H1 (cell line): ENCODE data around the gene PHC1. TPM values are rescaled to one million over a fixed set of nuclear protein-coding genes. Genes with fewer than 3 reads are reported as not detected.

Experiments
- CTCF ChIA-PET: fragments of 300-600 bp; sonication (Branson Sonifier 250); formaldehyde crosslinking; loops from one replicate; lab custom pipeline; 2021; ENCODE audit not compliant: partially characterized antibody; lab: Charles Lee
- POLR2A ChIA-PET: fragments of 300-600 bp; sonication (Branson Sonifier 250); formaldehyde crosslinking; loops from one replicate; lab custom pipeline; 2021; ENCODE audit warnings: inconsistent platforms; ENCODE audit not compliant: partially characterized antibody; lab: Charles Lee
- DNase-seq, 2 experiments: peaks; one replicate each; pipeline versions ENCODE4 v3.0.0 to v3.0.0-alpha.2; 2010 to 2022; ENCODE audit warnings: low spot score in 2 of 2, low read depth in 1 of 2, mixed read lengths in 1 of 2
- FAIRE-seq: peaks from 2 replicates; lab custom pipeline; 2011; peaks lifted over from hg19 to GRCh38; lab: Jason Lieb, UNC
- H2AFZ ChIP-seq: 2 replicates; pipeline ENCODE4 v1.8.1; 2012; ENCODE audit warnings: low read length, inconsistent platforms
- H2AK5ac ChIP-seq: 2 replicates; pipeline ENCODE4 v1.6.1; 2013; ENCODE audit warnings: low read depth, low read length
- H2BK120ac ChIP-seq: replicated peaks from 2 replicates; pipeline ENCODE3; 2013; ENCODE audit warnings: low read depth, low read length, inconsistent platforms
- H2BK12ac ChIP-seq: 2 replicates; pipeline ENCODE4 v1.6.1; 2013; ENCODE audit warnings: low read depth, low read length
- H2BK15ac ChIP-seq: 2 replicates; pipeline ENCODE4 v1.6.1; 2013; ENCODE audit warnings: low read length
- H2BK20ac ChIP-seq: 2 replicates; pipeline ENCODE4 v1.6.1; 2013; ENCODE audit warnings: low read length
- H2BK5ac ChIP-seq: 2 replicates; pipeline ENCODE4 v1.6.1; 2013; ENCODE audit warnings: low read depth, low read length
- H3K14ac ChIP-seq: 2 replicates; pipeline ENCODE4 v1.6.1; 2013; ENCODE audit warnings: inconsistent platforms; ENCODE audit not compliant: insufficient read length
- H3K18ac ChIP-seq: 2 replicates; pipeline ENCODE4 v1.6.1; 2013; ENCODE audit warnings: low read length; ENCODE audit errors: extremely low read depth
- H3K23ac ChIP-seq: 2 replicates; pipeline ENCODE4 v1.6.1; 2013; ENCODE audit warnings: inconsistent platforms; ENCODE audit not compliant: insufficient read length
- H3K23me2 ChIP-seq: 2 replicates; pipeline ENCODE4 v1.6.1; 2013; ENCODE audit warnings: low read depth, low read length
- H3K27ac ChIP-seq: 2 replicates; pipeline ENCODE4 v1.6.1; 2011; ENCODE audit warnings: low read depth, low read length, inconsistent platforms
- H3K27me3 ChIP-seq, 4 experiments: replicated peaks in 1 of 4; 1 replicate in 1 of 4; 2 replicates in 3 of 4; pipeline versions ENCODE4 v1.6.1 to v1.8.1; 2011 to 2013; ENCODE audit warnings: low read length in 3 of 4, mild to moderate bottlenecking in 3 of 4, inconsistent platforms in 2 of 4, mixed read lengths in 2 of 4, moderate library complexity in 1 of 4; ENCODE audit not compliant: control insufficient read depth in 3 of 4, insufficient read depth in 3 of 4; ENCODE audit errors: extremely low read depth in 1 of 4
- H3K36me3 ChIP-seq, 4 experiments: 2 replicates each; pipeline versions ENCODE4 v1.6.1 to v1.8.1; 2011 to 2013; ENCODE audit warnings: mild to moderate bottlenecking in 4 of 4, low read length in 3 of 4, moderate library complexity in 2 of 4, control low read depth in 1 of 4, inconsistent platforms in 1 of 4; ENCODE audit not compliant: insufficient read depth in 4 of 4, control insufficient read depth in 2 of 4
- H3K4ac ChIP-seq: replicated peaks from 2 replicates; pipeline ENCODE3; 2013; ENCODE audit warnings: low read length, low read depth, mixed read lengths, inconsistent platforms; ENCODE audit not compliant: insufficient read length
- H3K4me1 ChIP-seq, 4 experiments: replicated peaks in 1 of 4; 1 replicate in 1 of 4; 2 replicates in 3 of 4; pipeline versions ENCODE4 v1.6.1 to v1.8.1; 2011 to 2013; ENCODE audit warnings: low read length in 3 of 4, inconsistent platforms in 2 of 4, mixed read lengths in 1 of 4; ENCODE audit not compliant: insufficient read depth in 4 of 4, control insufficient read depth in 3 of 4
- H3K4me2 ChIP-seq, 2 experiments: 2 replicates each; pipeline versions ENCODE4 v1.6.1 to v1.8.1; 2011 to 2013; ENCODE audit warnings: low read depth in 2 of 2, low read length in 2 of 2, control low read depth in 1 of 2, inconsistent platforms in 1 of 2, mild to moderate bottlenecking in 1 of 2; ENCODE audit not compliant: insufficient read depth in 1 of 2
- H3K4me3 ChIP-seq, 4 experiments: fragments of 200-600, 300-600 bp in 1 of 4; sonication (generic), shearing (Covaris generic), sonication (Bioruptor Twin) in 1 of 4; 2 replicates each; pipeline versions ENCODE4 v1.5.1 to v1.8.1; 2011 to 2016; ENCODE audit warnings: low read length in 4 of 4, low read depth in 3 of 4, control low read depth in 2 of 4, inconsistent platforms in 2 of 4, mild to moderate bottlenecking in 2 of 4, mixed read lengths in 1 of 4, moderate library complexity in 1 of 4; ENCODE audit not compliant: insufficient read depth in 2 of 4; ENCODE audit errors: extremely low read depth in 1 of 4
- H3K56ac ChIP-seq: replicated peaks from 2 replicates; pipeline ENCODE3; 2013; ENCODE audit warnings: low read depth, mild to moderate bottlenecking, mixed read lengths, low read length, inconsistent platforms; ENCODE audit not compliant: insufficient read length
- H3K79me1 ChIP-seq: 2 replicates; pipeline ENCODE4 v1.6.1; 2013; ENCODE audit warnings: low read depth, low read length, control low read depth
- H3K79me2 ChIP-seq, 2 experiments: 2 replicates each; pipeline versions ENCODE4 v1.6.1 to v1.8.1; 2012 to 2013; ENCODE audit warnings: low read length in 2 of 2, mild to moderate bottlenecking in 2 of 2, inconsistent platforms in 1 of 2; ENCODE audit not compliant: insufficient read depth in 2 of 2, control insufficient read depth in 1 of 2
- H3K9ac ChIP-seq, 4 experiments: replicated peaks in 1 of 4; 1 replicate in 1 of 4; 2 replicates in 3 of 4; pipeline versions ENCODE4 v1.6.1 to v1.8.1; 2011 to 2013; ENCODE audit warnings: low read depth in 3 of 4, low read length in 3 of 4, control low read depth in 2 of 4, mild to moderate bottlenecking in 2 of 4, moderate library complexity in 2 of 4, inconsistent platforms in 1 of 4; ENCODE audit errors: extremely low read depth in 1 of 4
- H3K9me3 ChIP-seq, 2 experiments: 2 replicates each; pipeline versions ENCODE4 v1.6.1 to v1.8.1; 2012 to 2013; ENCODE audit warnings: mild to moderate bottlenecking in 2 of 2, moderate library complexity in 2 of 2, control low read depth in 1 of 2, inconsistent platforms in 1 of 2, low read depth in 1 of 2, low read length in 1 of 2, mixed read lengths in 1 of 2; ENCODE audit not compliant: insufficient read depth in 2 of 2
- H4K20me1 ChIP-seq, 2 experiments: replicated peaks in 1 of 2; 2 replicates each; pipeline versions ENCODE3 to v1.8.1; 2011 to 2013; ENCODE audit warnings: inconsistent platforms in 2 of 2, low read length in 2 of 2, mild to moderate bottlenecking in 1 of 2; ENCODE audit not compliant: insufficient read depth in 2 of 2, control insufficient read depth in 1 of 2
- H4K5ac ChIP-seq: 2 replicates; pipeline ENCODE4 v1.6.1; 2013; ENCODE audit warnings: low read length, low read depth, mixed read lengths, inconsistent platforms; ENCODE audit not compliant: insufficient read length
- H4K8ac ChIP-seq: 2 replicates; pipeline ENCODE4 v1.8.0; 2013; ENCODE audit warnings: mild to moderate bottlenecking, moderate library complexity, low read length, inconsistent platforms; ENCODE audit not compliant: insufficient read depth; ENCODE audit errors: extremely low read depth
- H4K91ac ChIP-seq: replicated peaks from 2 replicates; pipeline ENCODE3; 2013; ENCODE audit warnings: low read length, mixed read lengths, inconsistent platforms; ENCODE audit not compliant: insufficient read length
- ASH2L ChIP-seq: fragments of 200-600, 300-600 bp; sonication (generic); IDR thresholded peaks from one replicate; pipeline ENCODE4 v1.7.1; 2017; ENCODE audit warnings: low read length
- CREB1 ChIP-seq: IDR thresholded peaks from 2 replicates; pipeline ENCODE4 v1.6.1; 2012; ENCODE audit warnings: inconsistent platforms
- CTCF ChIP-seq, 3 experiments: IDR thresholded peaks; 1 replicate in 2 of 3; 2 replicates in 1 of 3; pipeline versions ENCODE4 v1.5.1 to v1.6.1; 2011; ENCODE audit warnings: low read length in 3 of 3, mild to moderate bottlenecking in 3 of 3, inconsistent platforms in 2 of 3, low read depth in 1 of 3, moderate library complexity in 1 of 3; ENCODE audit not compliant: insufficient read depth in 1 of 3; ENCODE audit errors: control extremely low read depth in 1 of 3
- HDAC6 ChIP-seq: IDR thresholded peaks from one replicate; pipeline ENCODE4 v1.7.1; 2012; ENCODE audit warnings: low read depth, mild to moderate bottlenecking, inconsistent platforms, low read length, moderate library complexity
- MAFK ChIP-seq: IDR thresholded peaks from 2 replicates; pipeline ENCODE4 v1.6.1; 2012; ENCODE audit warnings: low read depth, mild to moderate bottlenecking, improper control_type of control experiment, low read length
- NANOG ChIP-seq: IDR thresholded peaks from 2 replicates; pipeline ENCODE4 v1.6.1; 2011; ENCODE audit warnings: low read length, low read depth, mild to moderate bottlenecking, inconsistent platforms; ENCODE audit not compliant: insufficient read depth, poor library complexity, severe bottlenecking
- POLR2AphosphoS5 ChIP-seq: IDR thresholded peaks from 2 replicates; pipeline ENCODE4 v1.6.1; 2011; ENCODE audit warnings: low read depth, low read length
- RBBP5 ChIP-seq: IDR thresholded peaks from 2 replicates; pipeline ENCODE4 v1.7.1; 2012; ENCODE audit warnings: low read depth, mild to moderate bottlenecking, inconsistent platforms, low read length, moderate library complexity, borderline replicate concordance
- SIX5 ChIP-seq: IDR thresholded peaks from 2 replicates; pipeline ENCODE4 v1.6.1; 2011; ENCODE audit warnings: mild to moderate bottlenecking, low read depth, low read length
- SRF ChIP-seq: IDR thresholded peaks from 2 replicates; pipeline ENCODE4 v1.6.1; 2011; ENCODE audit warnings: mild to moderate bottlenecking, low read depth, low read length, moderate library complexity
- TAF1 ChIP-seq: IDR thresholded peaks from 2 replicates; pipeline ENCODE4 v1.6.1; 2011; ENCODE audit warnings: mild to moderate bottlenecking, low read depth, low read length
- YY1 ChIP-seq: IDR thresholded peaks from 2 replicates; pipeline ENCODE4 v1.6.1; 2011; ENCODE audit warnings: low read depth, mild to moderate bottlenecking, low read length
- WGBS, 2 experiments: shearing (Covaris generic) in 1 of 2; methylation state at CpG; one replicate each; pipeline versions ENCODE4 v1.1.6 to v1.1.7; 2013 to 2015; ENCODE audit warnings: low lambda C conversion rate in 2 of 2, mixed read lengths in 2 of 2, inconsistent platforms in 1 of 2, low coverage in 1 of 2, missing lambda C conversion rate in 1 of 2; ENCODE audit not compliant: insufficient replicate concordance in 2 of 2, insufficient coverage in 1 of 2, insufficient read length in 1 of 2; ENCODE audit errors: extremely low coverage in 1 of 2, missing lambda C conversion rate in 1 of 2; 5-methylcytosine and 5-hydroxymethylcytosine counted together
- polyA plus RNA-seq, 7 experiments: library from polyadenylated mRNA; depleted of rRNA in 3 of 7; stranded (reverse) in 5 of 7; unstranded in 2 of 7; fragments of >200 nt in 5 of 7; fragments of 200-250 nt in 2 of 7; gene quantifications; 1 replicate in 5 of 7; 2 replicates in 1 of 7; 4 replicates in 1 of 7; pipeline versions ENCODE4 v1.2.1 to v1.2.3, GENCODE V29; 2011 to 2013; ENCODE audit warnings: missing spikeins in 2 of 7, mixed read lengths in 2 of 7
- total RNA-seq: library from RNA; stranded (reverse); fragmentation: NEBNext Ultra II Directional; extraction: Animal tissue kit (Norgen Biotek cat#: 25700); gene quantifications from 2 replicates; pipeline ENCODE4 v1.2.1, GENCODE V29; 2021

The PHC1 gene
- total and polyA plus RNA-seq, 2 of the 8 experiments (the other 6 are each of a cell fraction or from before 2014, with no cell fraction given), result 934 to 1,655 TPM

- H2BK120ac ChIP-seq, result no peak within 1 kb of the TSS
- no peak within 1 kb of the TSS for H3K27ac ChIP-seq
- no peak within 1 kb of the TSS for H2BK5ac ChIP-seq
- no peaks in the 10 kb centered on the region for H3K9me3 ChIP-seq
- no peaks in the 10 kb centered on the region for H3K27me3 ChIP-seq
- no peak within 1 kb of the TSS for H3K14ac ChIP-seq
- H2AFZ ChIP-seq, result no peak within 1 kb of the TSS
- 98% methylated on average over 2 of the region's 2 CpGs; no CpG with 5 or more reads in 1 of the 2 experiments for WGBS, 2 experiments
- H4K20me1 ChIP-seq, result no peaks in the 10 kb centered on the region
- DNase-seq (no peak), FAIRE-seq (no peak)
- H4K91ac ChIP-seq, result no peak within 1 kb of the TSS
- H3K23me2 ChIP-seq, result no peaks in the 10 kb centered on the region
- H2BK20ac ChIP-seq, result no peak within 1 kb of the TSS
- H3K18ac ChIP-seq, result no peak within 1 kb of the TSS
- H3K23ac ChIP-seq, result no peak within 1 kb of the TSS
- no peak within 1 kb of the TSS for H3K4me3 ChIP-seq
- no peaks in the 10 kb centered on the region for H3K79me2 ChIP-seq
- no peak within 1 kb of the TSS for H3K56ac ChIP-seq
- no peak within 1 kb of the TSS for H3K4ac ChIP-seq
- H2AK5ac ChIP-seq, result no peak within 1 kb of the TSS
- ChIA-PET CTCF (interaction anchor here (0.7 to 1.1 kb wide), 4 partner anchors 10 to 380 kb away, joined by 3 read pairs; no protein-coding TSS in a partner anchor), POLR2A (interaction anchor here (0.5 to 0.6 kb wide), 2 partner anchors 194 to 431 kb away, joined by 3 to 4 read pairs; no protein-coding TSS in a partner anchor)
- no peak within 1 kb of the TSS for H2BK15ac ChIP-seq
- no peak for TF ChIP-seq POLR2AphosphoS5
- TF ChIP-seq CTCF (IDR thresholded peaks at IDR 0.05; ENCODE audit: control extremely low read depth in 1 of 3, insufficient read depth in 1 of 3, low read depth in 1 of 3, low read length in 3 of 3), result no peak
- no peak for TF ChIP-seq CREB1
- no peak for TF ChIP-seq RBBP5
- TF ChIP-seq ASH2L, result no peak
- TF ChIP-seq HDAC6, result no peak
- TF ChIP-seq YY1, result no peak
- no peak for TF ChIP-seq NANOG
- no peak for TF ChIP-seq TAF1
- TF ChIP-seq SRF, result no peak
- no peak for TF ChIP-seq SIX5
- no peak for TF ChIP-seq MAFK
- H3K9ac ChIP-seq, result no peak within 1 kb of the TSS
- no peak within 1 kb of the TSS for H3K4me2 ChIP-seq
- H4K5ac ChIP-seq, result no peak within 1 kb of the TSS
- H4K8ac ChIP-seq, result no peak within 1 kb of the TSS
- H2BK12ac ChIP-seq, result no peak within 1 kb of the TSS
- no peaks in the 10 kb centered on the region for H3K36me3 ChIP-seq
- no peaks in the 10 kb centered on the region for H3K4me1 ChIP-seq
- no peaks in the 10 kb centered on the region for H3K79me1 ChIP-seq
Observed at GRCh38 chr12:8989413-8989812, 75.1 kb downstream of the PHC1 start, which contains the start of gene KLRG1. TSS of gene KLRG1 (plus strand) at chr12:8989546. CDS start at chr12:8989636, 90 bp downstream.
